BE2C (cell line): ENCODE data around the gene GPC5.
"Not testable (repeated sequence)": the region's sequence is repeated elsewhere in the genome, so short reads cannot be mapped to it uniquely, and the experiment has no call there.

ENCODE experiments used
- DNase-seq: peaks from one replicate; pipeline ENCODE4 v3.0.0-alpha.2; 2020
- H3K27me3 ChIP-seq: fragments of 250-450 bp; sonication (Bioruptor Pico); 2 replicates; pipeline ENCODE4 v1.5.1; 2020; ENCODE audit warnings: mild to moderate bottlenecking
- H3K36me3 ChIP-seq: fragments of 250-450 bp; sonication (Bioruptor Pico); 2 replicates; pipeline ENCODE4 v1.5.1; 2020; ENCODE audit warnings: mild to moderate bottlenecking
- H3K4me1 ChIP-seq: fragments of 250-450 bp; sonication (Bioruptor Pico); 2 replicates; pipeline ENCODE4 v1.5.1; 2020
- H3K4me3 ChIP-seq: 2 replicates; pipeline ENCODE4 v1.5.1; 2011; ENCODE audit warnings: low read depth, low read length
- H3K9me3 ChIP-seq: fragments of 250-450 bp; sonication (Bioruptor Pico); 2 replicates; pipeline ENCODE4 v1.5.1; 2020
- CTCF ChIP-seq: IDR thresholded peaks from 2 replicates; pipeline ENCODE4 v1.5.1; 2012; ENCODE audit warnings: mild to moderate bottlenecking, low read depth, low read length

GPC5 gene

GRCh38 chr13:92461402-92461801 lies 1063.0 kb downstream of the GPC5 start:
- no peak for DNase-seq
- H3K4me1 ChIP-seq, result no peaks in the 10 kb centered on the region

GRCh38 chr13:92461831-92462230 lies 1063.4 kb downstream of the GPC5 start:
- Histone ChIP-seq H3K4me3 (no peak overlapping the region), H3K36me3 (no peaks in the 10 kb centered on the region), H3K4me1 (no peaks in the 10 kb centered on the region), H3K9me3 (no peaks in the 10 kb centered on the region), H3K27me3 (no peaks in the 10 kb centered on the region)
- no peak for DNase-seq
- TF ChIP-seq CTCF, result no peak

More at GRCh38 chr13:92461402-92461801, 1063.0 kb downstream of the GPC5 start:
- H3K9me3 ChIP-seq, result no peaks in the 10 kb centered on the region
- H3K27me3 ChIP-seq, result no peaks in the 10 kb centered on the region
- no peak overlapping the region for H3K4me3 ChIP-seq
- no peaks in the 10 kb centered on the region for H3K36me3 ChIP-seq
- TF ChIP-seq CTCF, result no peak

GRCh38 chr13:92463134-92463533 lies 1064.7 kb downstream of the GPC5 start:
- DNase-seq, result no peak
- Histone ChIP-seq H3K27me3 (no peaks in the 10 kb centered on the region), H3K4me3 (no peak overlapping the region), H3K36me3 (no peaks in the 10 kb centered on the region), H3K4me1 (no peaks in the 10 kb centered on the region), H3K9me3 (no peaks in the 10 kb centered on the region)
- no peak for TF ChIP-seq CTCF

GRCh38 chr13:92473765-92474475 lies 1075.5 kb downstream of the GPC5 start:
- no peak for TF ChIP-seq CTCF
- DNase-seq, result no peak
- Histone ChIP-seq H3K27me3 (no peaks in the 10 kb centered on the region), H3K36me3 (no peaks in the 10 kb centered on the region), H3K4me1 (no peaks in the 10 kb centered on the region), H3K9me3 (no peaks in the 10 kb centered on the region), H3K4me3 (no peak overlapping the region)

- Histone ChIP-seq H3K4me1 (no peaks in the 10 kb centered on the region), H3K36me3 (no peaks in the 10 kb centered on the region), H3K9me3 (no peaks in the 10 kb centered on the region), H3K4me3 (no peak overlapping the region), H3K27me3 (no peaks in the 10 kb centered on the region)
- DNase-seq, result no peak
- TF ChIP-seq CTCF, result no peak
Observed at GRCh38 chr13:92480387-92480786, 1082.0 kb downstream of the GPC5 start.

- H3K27me3 ChIP-seq, DNase-seq, H3K4me3 ChIP-seq, H3K9me3 ChIP-seq, H3K36me3 ChIP-seq, H3K4me1 ChIP-seq: not testable (repeated sequence)
Observed at GRCh38 chr13:92482790-92483189, 1084.4 kb downstream of the GPC5 start.
